ENCODE measurements around the gene LAMTOR2.

Gene LAMTOR2

GRCh38 chr1:156099282-156099681, 44.7 kb downstream of the LAMTOR2 start:
- no peak overlapping the region for H3K4me3 ChIP-seq (IDR thresholded peaks at IDR 0.05; ENCODE audit: insufficient read depth, low read depth, low read length)
- no peaks in the 10 kb centered on the region for H3K79me2 ChIP-seq (ENCODE audit: insufficient read depth, low read depth)
- H3K27ac ChIP-seq = peak overlapping the region; percentile 2; the same call in 1 of the 2 replicates
- peaks cover 58% of the 10 kb centered on the region for H3K4me1 ChIP-seq (ENCODE audit: low read depth, poor library complexity, severe bottlenecking)
- H3K27me3 ChIP-seq (ENCODE audit: insufficient read depth, low read depth) = no peaks in the 10 kb centered on the region
- no peak overlapping the region for H3K9ac ChIP-seq
- no peak overlapping the region for H3K4me2 ChIP-seq
- no peaks in the 10 kb centered on the region for H4K20me1 ChIP-seq (ENCODE audit: insufficient read depth)
- TF ChIP-seq CTCF (conservative IDR thresholded peaks at IDR 0.05; ENCODE audit: low read depth, low read length) = no peak
- H2AFZ ChIP-seq (ENCODE audit: low read depth) = no peak overlapping the region
- H3K36me3 ChIP-seq (ENCODE audit: insufficient read depth) = no peaks in the 10 kb centered on the region

- Histone ChIP-seq H3K4me2 (no peak overlapping the region), H3K4me1 (ENCODE audit: low read depth, poor library complexity, severe bottlenecking) (peaks cover 62% of the 10 kb centered on the region)
Measured at GRCh38 chr1:156100205-156100995, 45.8 kb downstream of the LAMTOR2 start.

GRCh38 chr1:156101880-156102279, 47.3 kb downstream of the LAMTOR2 start:
- H3K27ac ChIP-seq = no peak overlapping the region
- no peak for TF ChIP-seq CTCF (conservative IDR thresholded peaks at IDR 0.05; ENCODE audit: low read depth, low read length)

More at GRCh38 chr1:156100205-156100995, 45.8 kb downstream of the LAMTOR2 start:
- Histone ChIP-seq H3K4me3 (IDR thresholded peaks at IDR 0.05; ENCODE audit: insufficient read depth, low read depth, low read length) (no peak overlapping the region), H2AFZ (ENCODE audit: low read depth) (no peak overlapping the region), H3K36me3 (ENCODE audit: insufficient read depth) (no peaks in the 10 kb centered on the region), H4K20me1 (ENCODE audit: insufficient read depth) (no peaks in the 10 kb centered on the region), H3K27ac (no peak overlapping the region), H3K79me2 (ENCODE audit: insufficient read depth, low read depth) (no peaks in the 10 kb centered on the region), H3K27me3 (ENCODE audit: insufficient read depth, low read depth) (no peaks in the 10 kb centered on the region), H3K9ac (no peak overlapping the region)
- TF ChIP-seq CTCF (conservative IDR thresholded peaks at IDR 0.05; ENCODE audit: low read depth, low read length) = no peak

GRCh38 chr1:156102633-156103511, 48.3 kb downstream of the LAMTOR2 start:
- H4K20me1 ChIP-seq (ENCODE audit: insufficient read depth) = no peaks in the 10 kb centered on the region
- no peaks in the 10 kb centered on the region for H3K79me2 ChIP-seq (ENCODE audit: insufficient read depth, low read depth)
- no peak overlapping the region for H3K4me2 ChIP-seq
- no peak overlapping the region for H3K9ac ChIP-seq
- no peak overlapping the region for H3K4me3 ChIP-seq (IDR thresholded peaks at IDR 0.05; ENCODE audit: insufficient read depth, low read depth, low read length)
- no peak overlapping the region for H2AFZ ChIP-seq (ENCODE audit: low read depth)
- H3K27ac ChIP-seq = no peak overlapping the region
- TF ChIP-seq CTCF (conservative IDR thresholded peaks at IDR 0.05; ENCODE audit: low read depth, low read length) = no peak
- H3K27me3 ChIP-seq (ENCODE audit: insufficient read depth, low read depth) = no peaks in the 10 kb centered on the region
- peaks cover 60% of the 10 kb centered on the region for H3K4me1 ChIP-seq (ENCODE audit: low read depth, poor library complexity, severe bottlenecking)
- H3K36me3 ChIP-seq (ENCODE audit: insufficient read depth) = no peaks in the 10 kb centered on the region

More at GRCh38 chr1:156101880-156102279, 47.3 kb downstream of the LAMTOR2 start:
- no peaks in the 10 kb centered on the region for H3K27me3 ChIP-seq (ENCODE audit: insufficient read depth, low read depth)
- no peak overlapping the region for H2AFZ ChIP-seq (ENCODE audit: low read depth)
- no peaks in the 10 kb centered on the region for H3K79me2 ChIP-seq (ENCODE audit: insufficient read depth, low read depth)
- no peak overlapping the region for H3K9ac ChIP-seq
- H4K20me1 ChIP-seq (ENCODE audit: insufficient read depth) = no peaks in the 10 kb centered on the region
- H3K4me3 ChIP-seq (IDR thresholded peaks at IDR 0.05; ENCODE audit: insufficient read depth, low read depth, low read length) = no peak overlapping the region
- peaks cover 60% of the 10 kb centered on the region for H3K4me1 ChIP-seq (ENCODE audit: low read depth, poor library complexity, severe bottlenecking)
- H3K36me3 ChIP-seq (ENCODE audit: insufficient read depth) = no peaks in the 10 kb centered on the region
- no peak overlapping the region for H3K4me2 ChIP-seq
